Measurements from ENCODE around the gene IP6K1.

IP6K1 gene

DNA sequence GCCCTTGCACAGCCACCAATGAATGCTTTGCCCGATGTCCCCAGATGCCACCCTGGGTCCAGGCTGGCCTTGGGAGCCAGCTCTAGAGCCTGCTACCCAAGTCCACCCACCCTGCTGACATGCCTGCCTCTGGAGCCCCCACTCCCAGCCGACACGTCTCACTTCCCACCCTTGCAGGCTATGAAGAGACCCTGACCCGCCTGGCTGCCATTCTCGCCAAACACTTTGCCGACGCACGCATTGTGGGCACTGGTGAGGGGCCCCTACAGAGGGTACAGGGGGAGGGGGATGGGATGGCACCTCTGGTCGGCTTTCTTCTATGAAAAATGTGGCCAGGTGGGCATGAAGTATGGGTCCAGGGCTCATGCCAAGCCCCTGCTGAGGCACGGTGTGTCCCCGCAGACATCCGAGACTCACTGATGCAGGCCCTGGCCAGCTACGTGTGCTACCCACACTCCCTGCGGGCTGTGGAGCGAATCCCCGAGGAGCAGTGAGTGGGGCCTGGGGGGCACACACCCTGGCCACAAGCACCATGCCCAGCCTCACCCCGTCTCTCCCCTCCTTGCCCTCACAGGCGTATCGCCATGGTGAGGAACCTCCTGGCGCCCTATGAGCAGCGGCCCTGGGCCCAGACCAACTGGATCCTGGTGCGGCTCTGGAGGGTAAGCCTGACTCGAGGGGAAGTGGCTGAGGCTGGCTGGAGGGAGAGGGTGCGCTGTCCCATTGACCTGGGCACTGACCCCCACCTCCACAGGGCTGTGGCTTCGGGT, 72.8 kb downstream of the IP6K1 start:
- Histone ChIP-seq H3K4me3 (ENCODE audit: control insufficient read depth in 1 of 7, extremely low read depth in 1 of 7, insufficient read depth in 4 of 7, low read depth in 2 of 7, low read length in 6 of 7) (peak overlapping the region in 1 of 7 experiments; percentile 4), H3K36me3 (ENCODE audit: control insufficient read depth in 4 of 4, insufficient read depth in 4 of 4, low read length in 3 of 4) (peaks cover 5 to 29% (median 26%) of the 10 kb centered on the region in 4 experiments), H3K27me3 (replicated peaks in 2 of 5; ENCODE audit: control insufficient read depth in 4 of 5, insufficient read depth in 5 of 5, low read length in 4 of 5) (no peaks in the 10 kb centered on the region), H3K27ac (ENCODE audit: insufficient read depth in 1 of 2, low read depth in 1 of 2, low read length in 2 of 2, poor library complexity in 1 of 2, severe bottlenecking in 2 of 2) (peak overlapping the region in 1 of 2 experiments; percentile 26), H3K4me1 (ENCODE audit: control extremely low read depth in 1 of 4, control insufficient read depth in 4 of 4, insufficient read depth in 4 of 4, low read length in 3 of 4) (peaks cover 8 to 43% (median 38%) of the 10 kb centered on the region in 4 experiments), H3K9me3 (ENCODE audit: control extremely low read depth in 1 of 5, control insufficient read depth in 4 of 5, insufficient read depth in 2 of 5, low read depth in 1 of 5, low read length in 4 of 5) (no peaks in the 10 kb centered on the region)
- WGBS (ENCODE audit: insufficient coverage), result 97% methylated on average over 22 of the region's 25 CpGs
- ChIA-PET CTCF (interaction anchor here (1.0 to 2.1 kb wide), 5 partner anchors 7 to 126 kb away, joined by 3 to 9 read pairs (median 5); partner anchors contain the start of gene INKA1), POLR2A (no interaction called here)
- no peak for DNase-seq

DNA sequence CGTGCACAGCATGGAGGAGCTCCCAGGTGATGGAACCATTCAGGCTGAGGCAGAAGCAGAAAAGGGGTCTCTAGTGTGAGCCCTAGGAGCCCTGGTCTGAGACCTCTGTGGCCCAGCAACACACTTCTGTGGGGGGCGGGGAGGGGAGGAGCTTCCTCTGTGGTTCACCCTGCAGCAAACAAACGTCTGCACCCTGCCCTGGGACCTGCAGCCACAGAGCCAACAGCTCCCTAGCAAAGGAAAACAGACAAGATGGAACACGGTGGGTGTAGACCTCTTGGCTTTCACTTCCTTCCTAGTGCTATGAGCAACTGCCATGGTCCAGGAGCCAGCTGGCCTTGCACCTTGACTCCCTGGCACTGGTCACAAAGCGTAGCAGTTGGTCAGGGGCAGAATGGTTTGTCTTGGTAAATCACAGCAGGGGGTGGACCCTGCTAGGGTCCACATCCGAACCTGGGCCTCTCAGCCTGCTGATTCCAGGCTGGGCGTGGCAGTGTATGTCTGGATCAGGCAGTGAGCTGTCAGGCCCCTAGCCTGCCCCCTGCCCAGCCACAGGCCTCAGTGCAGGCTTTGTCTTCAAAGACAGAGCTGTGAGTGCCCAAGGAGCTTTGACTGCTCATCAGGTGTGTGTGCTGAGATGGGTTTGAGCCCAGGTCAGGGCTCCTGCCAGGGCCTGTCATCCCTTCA, 73.6 kb downstream of the IP6K1 start:
- Histone ChIP-seq H3K9me3 (ENCODE audit: control extremely low read depth in 1 of 5, control insufficient read depth in 4 of 5, insufficient read depth in 2 of 5, low read depth in 1 of 5, low read length in 4 of 5) (no peaks in the 10 kb centered on the region), H3K36me3 (ENCODE audit: control insufficient read depth in 4 of 4, insufficient read depth in 4 of 4, low read length in 3 of 4) (peaks cover 5 to 29% (median 27%) of the 10 kb centered on the region in 4 experiments), H3K4me3 (ENCODE audit: control insufficient read depth in 1 of 7, extremely low read depth in 1 of 7, insufficient read depth in 4 of 7, low read depth in 2 of 7, low read length in 6 of 7) (peak overlapping the region in 3 of 7 experiments; percentile 13 to 19 (median 18)), H3K27me3 (replicated peaks in 2 of 5; ENCODE audit: control insufficient read depth in 4 of 5, insufficient read depth in 5 of 5, low read length in 4 of 5) (no peaks in the 10 kb centered on the region), H3K4me1 (ENCODE audit: control extremely low read depth in 1 of 4, control insufficient read depth in 4 of 4, insufficient read depth in 4 of 4, low read length in 3 of 4) (peaks cover 8 to 36% (median 35%) of the 10 kb centered on the region in 4 experiments), H3K27ac (ENCODE audit: insufficient read depth in 1 of 2, low read depth in 1 of 2, low read length in 2 of 2, poor library complexity in 1 of 2, severe bottlenecking in 2 of 2) (peak overlapping the region in 1 of 2 experiments; percentile 43)
- 52% methylated on average over 5 of the region's 7 CpGs for WGBS (ENCODE audit: insufficient coverage)
- ChIA-PET CTCF (interaction anchor here (1.0 to 2.1 kb wide), 5 partner anchors 8 to 127 kb away, joined by 3 to 9 read pairs (median 5); partner anchors contain the start of gene INKA1), POLR2A (interaction anchor here (0.6 to 1.6 kb wide), 3 partner anchors 8 to 90 kb away, joined by 3 to 4 read pairs (median 3); partner anchors contain the start of genes INKA1 and MST1)
- DNase-seq, result peak in 1 of 3 donors; percentile 10

DNA sequence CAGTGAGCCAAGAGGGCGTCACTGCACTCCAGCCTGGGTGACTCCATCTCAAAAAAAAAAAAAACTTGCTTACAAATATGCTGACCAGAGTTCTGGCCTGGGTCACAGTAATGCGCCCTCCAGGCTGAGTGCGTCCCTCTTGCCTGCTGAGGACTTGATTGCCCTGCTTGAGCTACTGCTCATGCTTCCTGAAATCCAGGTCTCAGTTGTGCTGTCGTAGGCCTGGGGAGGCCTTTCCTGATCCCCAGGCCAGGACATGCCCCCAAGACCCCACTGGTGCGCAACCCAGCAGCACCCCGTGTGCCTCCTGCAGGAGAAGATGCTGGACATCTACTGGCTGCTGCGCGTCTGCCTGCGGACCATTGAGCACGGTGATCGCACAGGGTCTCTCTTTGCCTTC, 74.2 kb downstream of the IP6K1 start:
- Histone ChIP-seq H3K9me3 (ENCODE audit: control extremely low read depth in 1 of 5, control insufficient read depth in 4 of 5, insufficient read depth in 2 of 5, low read depth in 1 of 5, low read length in 4 of 5) (no peaks in the 10 kb centered on the region), H3K4me3 (ENCODE audit: control insufficient read depth in 1 of 7, extremely low read depth in 1 of 7, insufficient read depth in 4 of 7, low read depth in 2 of 7, low read length in 6 of 7) (peak overlapping the region in 3 of 7 experiments; percentile 6 to 28 (median 13)), H3K36me3 (ENCODE audit: control insufficient read depth in 4 of 4, insufficient read depth in 4 of 4, low read length in 3 of 4) (peaks cover 8 to 31% (median 26%) of the 10 kb centered on the region in 4 experiments), H3K27ac (ENCODE audit: insufficient read depth in 1 of 2, low read depth in 1 of 2, low read length in 2 of 2, poor library complexity in 1 of 2, severe bottlenecking in 2 of 2) (peak overlapping the region in 1 of 2 experiments; percentile 43), H3K4me1 (ENCODE audit: control extremely low read depth in 1 of 4, control insufficient read depth in 4 of 4, insufficient read depth in 4 of 4, low read length in 3 of 4) (peaks cover 8 to 38% (median 36%) of the 10 kb centered on the region in 4 experiments), H3K27me3 (replicated peaks in 2 of 5; ENCODE audit: control insufficient read depth in 4 of 5, insufficient read depth in 5 of 5, low read length in 4 of 5) (no peaks in the 10 kb centered on the region)
- 99% methylated on average over 11 of the region's 11 CpGs for WGBS (ENCODE audit: insufficient coverage)
- ChIA-PET CTCF (interaction anchor here (1.8 to 2.1 kb wide), 4 partner anchors 9 to 127 kb away, joined by 5 to 9 read pairs (median 5); partner anchors contain the start of gene INKA1), POLR2A (interaction anchor here (0.6 to 1.6 kb wide), 3 partner anchors 9 to 91 kb away, joined by 3 to 4 read pairs (median 3); partner anchors contain the start of genes INKA1 and MST1)
- DNase-seq, result no peak

DNA sequence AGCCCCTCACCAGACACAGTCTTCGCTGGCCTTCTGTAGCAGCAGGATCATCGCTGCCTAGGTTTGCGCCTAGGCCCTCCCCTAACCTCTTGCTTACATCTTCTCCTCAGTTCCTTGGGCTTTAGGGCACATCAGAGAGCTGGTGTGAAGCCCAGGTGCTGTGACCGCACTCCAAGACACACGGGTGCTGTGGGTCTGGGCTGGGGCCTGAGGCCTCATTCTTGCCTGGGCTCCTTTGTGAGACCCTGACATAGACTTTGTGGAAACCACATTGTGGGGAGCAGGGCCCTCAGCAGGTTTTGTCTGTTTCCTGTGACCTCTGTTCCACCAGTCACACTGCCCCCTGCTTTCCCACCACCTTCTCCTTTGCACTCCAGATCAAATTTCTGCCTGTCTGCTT, 74.9 kb downstream of the IP6K1 start:
- Histone ChIP-seq H3K9me3 (ENCODE audit: control extremely low read depth in 1 of 5, control insufficient read depth in 4 of 5, insufficient read depth in 2 of 5, low read depth in 1 of 5, low read length in 4 of 5) (no peaks in the 10 kb centered on the region), H3K27me3 (replicated peaks in 2 of 5; ENCODE audit: control insufficient read depth in 4 of 5, insufficient read depth in 5 of 5, low read length in 4 of 5) (no peaks in the 10 kb centered on the region), H3K36me3 (ENCODE audit: control insufficient read depth in 4 of 4, insufficient read depth in 4 of 4, low read length in 3 of 4) (peaks cover 8 to 28% (median 24%) of the 10 kb centered on the region in 4 experiments), H3K27ac (ENCODE audit: insufficient read depth in 1 of 2, low read depth in 1 of 2, low read length in 2 of 2, poor library complexity in 1 of 2, severe bottlenecking in 2 of 2) (no peak overlapping the region), H3K4me3 (ENCODE audit: control insufficient read depth in 1 of 7, extremely low read depth in 1 of 7, insufficient read depth in 4 of 7, low read depth in 2 of 7, low read length in 6 of 7) (peak overlapping the region in 1 of 7 experiments; percentile 28), H3K4me1 (ENCODE audit: control extremely low read depth in 1 of 4, control insufficient read depth in 4 of 4, insufficient read depth in 4 of 4, low read length in 3 of 4) (peaks cover 8 to 38% (median 36%) of the 10 kb centered on the region in 4 experiments)
- 68% methylated on average over 5 of the region's 5 CpGs for WGBS (ENCODE audit: insufficient coverage)
- ChIA-PET CTCF (interaction anchor here (1.0 to 2.1 kb wide), 5 partner anchors 9 to 172 kb away, joined by 3 to 9 read pairs (median 5); partner anchors contain the start of gene INKA1), POLR2A (interaction anchor here (1.5 to 1.6 kb wide), 2 partner anchors 9 to 91 kb away, joined by 3 to 4 read pairs; partner anchors contain the start of gene INKA1)
- DNase-seq, result peak; percentile 44 to 87 (median 85)

DNA sequence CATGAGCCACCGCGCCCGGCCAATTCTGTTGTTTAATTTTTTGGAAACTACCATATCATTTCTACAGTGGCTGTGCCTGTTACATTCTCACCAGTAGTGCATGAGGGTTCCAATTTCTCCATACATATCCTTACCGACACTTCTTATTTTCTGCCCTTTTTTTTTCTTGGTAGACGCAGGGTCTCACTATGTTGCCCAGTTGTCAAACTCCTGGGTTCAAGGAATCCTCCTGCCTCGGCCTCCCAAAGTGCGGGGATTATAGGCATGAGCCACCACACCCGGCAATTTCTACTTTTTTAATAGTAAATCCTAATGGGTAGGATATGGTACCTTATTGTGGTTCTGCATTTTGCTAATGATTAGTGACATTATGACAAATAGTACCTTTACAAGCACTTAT, 76.5 kb downstream of the IP6K1 start:
- ChIA-PET POLR2A (no interaction called here), CTCF (no interaction called here)
- DNase-seq, result no peak
- Histone ChIP-seq H3K4me1 (ENCODE audit: control extremely low read depth in 1 of 4, control insufficient read depth in 4 of 4, insufficient read depth in 4 of 4, low read length in 3 of 4) (peaks cover 8 to 38% (median 36%) of the 10 kb centered on the region in 4 experiments), H3K36me3 (ENCODE audit: control insufficient read depth in 4 of 4, insufficient read depth in 4 of 4, low read length in 3 of 4) (peaks cover 2 to 33% (median 17%) of the 10 kb centered on the region in 4 experiments), H3K9me3 (ENCODE audit: control extremely low read depth in 1 of 5, control insufficient read depth in 4 of 5, insufficient read depth in 2 of 5, low read depth in 1 of 5, low read length in 4 of 5) (no peaks in the 10 kb centered on the region), H3K4me3 (ENCODE audit: control insufficient read depth in 1 of 7, extremely low read depth in 1 of 7, insufficient read depth in 4 of 7, low read depth in 2 of 7, low read length in 6 of 7) (no peak overlapping the region), H3K27me3 (replicated peaks in 2 of 5; ENCODE audit: control insufficient read depth in 4 of 5, insufficient read depth in 5 of 5, low read length in 4 of 5) (no peaks in the 10 kb centered on the region), H3K27ac (ENCODE audit: insufficient read depth in 1 of 2, low read depth in 1 of 2, low read length in 2 of 2, poor library complexity in 1 of 2, severe bottlenecking in 2 of 2) (no peak overlapping the region)
- 98% methylated on average over 5 of the region's 8 CpGs for WGBS (ENCODE audit: insufficient coverage)

DNA sequence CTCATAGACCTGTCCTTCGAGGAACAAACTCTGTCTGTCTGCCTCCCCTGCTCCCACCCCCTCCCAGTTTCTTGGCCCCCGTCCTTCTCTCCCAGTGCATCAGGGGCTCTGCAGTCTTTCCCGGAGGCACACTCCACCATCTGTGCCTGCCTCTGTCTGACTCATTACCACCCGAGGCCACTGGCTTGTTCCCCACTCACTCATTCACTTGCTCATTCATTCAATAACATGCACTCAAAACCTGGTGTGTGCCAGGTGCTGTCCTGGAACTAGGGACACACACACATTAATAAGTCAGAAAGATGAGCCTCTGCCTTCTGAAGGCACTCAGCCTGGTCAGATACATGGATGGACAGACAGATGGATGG, 79.2 kb downstream of the IP6K1 start:
- H3K4me3 ChIP-seq (ENCODE audit: control insufficient read depth in 1 of 7, extremely low read depth in 1 of 7, insufficient read depth in 4 of 7, low read depth in 2 of 7, low read length in 6 of 7), result no peak overlapping the region
- DNase-seq, result no peak
- no peaks in the 10 kb centered on the region for H3K27me3 ChIP-seq (replicated peaks in 2 of 5; ENCODE audit: control insufficient read depth in 4 of 5, insufficient read depth in 5 of 5, low read length in 4 of 5)
- no peaks in the 10 kb centered on the region for H3K9me3 ChIP-seq (ENCODE audit: control extremely low read depth in 1 of 5, control insufficient read depth in 4 of 5, insufficient read depth in 2 of 5, low read depth in 1 of 5, low read length in 4 of 5)
- 100% methylated on average over 4 of the region's 4 CpGs for WGBS (ENCODE audit: insufficient coverage)
- ChIA-PET CTCF (interaction anchor here (1.3 kb wide), 1 partner anchor 12 kb away, joined by 6 read pairs; the partner anchor contains the start of gene AMIGO3), POLR2A (no interaction called here)
- H3K36me3 ChIP-seq (ENCODE audit: control insufficient read depth in 4 of 4, insufficient read depth in 4 of 4, low read length in 3 of 4), result peaks cover 2 to 40% (median 26%) of the 10 kb centered on the region in 4 experiments
- H3K4me1 ChIP-seq (ENCODE audit: control extremely low read depth in 1 of 4, control insufficient read depth in 4 of 4, insufficient read depth in 4 of 4, low read length in 3 of 4), result peaks cover 8 to 19% (median 19%) of the 10 kb centered on the region in 4 experiments
- no peak overlapping the region for H3K27ac ChIP-seq (ENCODE audit: insufficient read depth in 1 of 2, low read depth in 1 of 2, low read length in 2 of 2, poor library complexity in 1 of 2, severe bottlenecking in 2 of 2)
